ENCODE data around the gene CCDC102B.

DNA sequence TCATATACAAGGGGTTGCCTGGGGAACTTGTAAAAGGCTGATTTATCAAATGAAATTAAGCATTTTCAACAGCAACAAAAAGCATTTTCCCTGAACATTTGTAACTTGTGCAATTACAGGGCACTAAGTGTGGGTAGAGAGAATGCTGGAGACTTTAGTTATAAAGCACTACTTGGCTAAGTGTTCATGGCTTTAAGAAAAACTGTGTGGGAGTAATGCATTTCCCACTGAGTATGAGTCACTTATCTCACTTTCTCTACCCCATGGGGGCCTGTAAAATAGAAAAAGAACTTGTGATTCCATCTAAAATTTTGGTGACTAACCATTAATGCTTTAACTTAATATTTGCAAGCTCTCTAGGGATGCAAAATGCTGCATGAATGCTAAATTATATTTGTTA, 193.4 kb downstream of the CCDC102B start:
- TF ChIP-seq, protein P1, sequence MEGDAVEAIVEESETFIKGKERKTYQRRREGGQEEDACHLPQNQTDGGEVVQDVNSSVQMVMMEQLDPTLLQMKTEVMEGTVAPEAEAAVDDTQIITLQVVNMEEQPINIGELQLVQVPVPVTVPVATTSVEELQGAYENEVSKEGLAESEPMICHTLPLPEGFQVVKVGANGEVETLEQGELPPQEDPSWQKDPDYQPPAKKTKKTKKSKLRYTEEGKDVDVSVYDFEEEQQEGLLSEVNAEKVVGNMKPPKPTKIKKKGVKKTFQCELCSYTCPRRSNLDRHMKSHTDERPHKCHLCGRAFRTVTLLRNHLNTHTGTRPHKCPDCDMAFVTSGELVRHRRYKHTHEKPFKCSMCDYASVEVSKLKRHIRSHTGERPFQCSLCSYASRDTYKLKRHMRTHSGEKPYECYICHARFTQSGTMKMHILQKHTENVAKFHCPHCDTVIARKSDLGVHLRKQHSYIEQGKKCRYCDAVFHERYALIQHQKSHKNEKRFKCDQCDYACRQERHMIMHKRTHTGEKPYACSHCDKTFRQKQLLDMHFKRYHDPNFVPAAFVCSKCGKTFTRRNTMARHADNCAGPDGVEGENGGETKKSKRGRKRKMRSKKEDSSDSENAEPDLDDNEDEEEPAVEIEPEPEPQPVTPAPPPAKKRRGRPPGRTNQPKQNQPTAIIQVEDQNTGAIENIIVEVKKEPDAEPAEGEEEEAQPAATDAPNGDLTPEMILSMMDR (IDR thresholded peaks at IDR 0.05) = no peak
- TF ChIP-seq POLR2A (IDR thresholded peaks at IDR 0.05) = no peak
- TF ChIP-seq EP300 (IDR thresholded peaks at IDR 0.05) = no peak
